PC-9 (cell line): Measurements from ENCODE around the gene TEX261. TPM values are rescaled to one million over a fixed set of nuclear protein-coding genes. Genes with fewer than 3 reads are reported as not detected.

ENCODE experiments used
- BruUV-seq: library from RNA; stranded (reverse); fragments of 400-500 nt; replicated peaks from 2 replicates; lab custom pipeline; 2021; lab: Mats Ljungman, UMichigan
- CTCF ChIA-PET: fragments of 300-600 bp; sonication (Branson Sonifier 250); formaldehyde crosslinking; loops from one replicate; lab custom pipeline; 2022; ENCODE audit warnings: antibody characterized with exemption; lab: Charles Lee
- POLR2A ChIA-PET: fragments of 300-600 bp; sonication (Branson Sonifier 250); formaldehyde crosslinking; loops from one replicate; lab custom pipeline; 2022; ENCODE audit warnings: antibody characterized with exemption; ENCODE audit not compliant: unreplicated experiment; lab: Charles Lee
- DNase-seq, 2 experiments: peaks; one replicate each; pipeline versions ENCODE4 v3.0.0 to v3.0.0-alpha.2; 2015 to 2022; ENCODE audit warnings: mixed read lengths in 1 of 2
- H2AFZ ChIP-seq: fragments of 200-600 bp; sonication (generic); 2 replicates; pipeline ENCODE4 v1.8.1; 2017; ENCODE audit warnings: antibody characterized with exemption
- H3F3A ChIP-seq: fragments of 200-600 bp; sonication (generic); 2 replicates; pipeline ENCODE4 v1.8.1; 2017; ENCODE audit warnings: antibody characterized with exemption, mild to moderate bottlenecking, low read depth; ENCODE audit not compliant: insufficient read depth
- H3K27ac ChIP-seq: fragments of 200-600 bp; sonication (generic); 2 replicates; pipeline ENCODE4 v1.6.1; 2016; ENCODE audit warnings: mixed run types
- H3K27me3 ChIP-seq: fragments of 200-600 bp; sonication (generic); 2 replicates; pipeline ENCODE4 v1.6.1; 2016; ENCODE audit warnings: low read depth, mixed run types; ENCODE audit not compliant: insufficient read depth
- H3K36me3 ChIP-seq: fragments of 200-600 bp; sonication (generic); 2 replicates; pipeline ENCODE4 v1.6.1; 2016; ENCODE audit warnings: low read depth, mixed run types
- H3K4me1 ChIP-seq: fragments of 200-600 bp; sonication (generic); replicated peaks from 2 replicates; pipeline ENCODE4 v1.6.1; 2016; ENCODE audit warnings: mixed run types; ENCODE audit not compliant: insufficient read depth
- H3K4me2 ChIP-seq: fragments of 200-600 bp; sonication (generic); 2 replicates; pipeline ENCODE4 v1.6.1; 2017; ENCODE audit warnings: mixed run types
- H3K4me3 ChIP-seq: fragments of 200-600 bp; sonication (generic); 2 replicates; pipeline ENCODE4 v1.6.1; 2016; ENCODE audit warnings: mixed run types
- H3K79me2 ChIP-seq: fragments of 200-600 bp; sonication (generic); 2 replicates; pipeline ENCODE4 v1.6.1; 2017; ENCODE audit warnings: low read depth, mixed run types
- H3K9me2 ChIP-seq: fragments of 200-600 bp; sonication (generic); 2 replicates; pipeline ENCODE4 v1.8.1; 2017; ENCODE audit warnings: mild to moderate bottlenecking; ENCODE audit not compliant: insufficient read depth
- H3K9me3 ChIP-seq: fragments of 200-600 bp; sonication (generic); 2 replicates; pipeline ENCODE4 v1.8.1; 2016; ENCODE audit warnings: low read depth; ENCODE audit not compliant: insufficient read depth
- H4K20me1 ChIP-seq: fragments of 200-600 bp; sonication (generic); 2 replicates; pipeline ENCODE4 v1.8.1; 2017; ENCODE audit not compliant: insufficient read depth
- CTCF ChIP-seq: fragments of 200-600 bp; sonication (generic); conservative IDR thresholded peaks from 2 replicates; pipeline ENCODE4 v1.6.1; 2017; ENCODE audit warnings: mixed run types, antibody characterized with exemption, mild to moderate bottlenecking, moderate library complexity
- EZH2 ChIP-seq: fragments of 200-600 bp; sonication (generic); IDR thresholded peaks from 2 replicates; pipeline ENCODE4 v1.8.0; 2017; ENCODE audit warnings: antibody characterized with exemption, low read depth
- intact Hi-C: fragments of 100-400 bp; cut with micrococcal nuclease; formaldehyde crosslinking; loops from one replicate; pipeline ENCODE4 v1.10.0; 2022; ENCODE audit not compliant: unreplicated experiment
- total RNA-seq: library from RNA; stranded (reverse); gene quantifications from 2 replicates; pipeline ENCODE4 v1.2.3, GENCODE V29; 2021

The TEX261 gene
- total RNA-seq, 1 experiment from 2014 or later: 47.6 TPM

- no peaks in the 10 kb centered on the region for H3K9me2 ChIP-seq
- intact Hi-C loops: no loop called here
- no peaks in the 10 kb centered on the region for H3K27me3 ChIP-seq
- ChIA-PET POLR2A (no interaction called here), CTCF (interaction anchor here (0.6 kb wide), 1 partner anchor 89 kb away, joined by 3 read pairs; no protein-coding TSS in a partner anchor)
- H3K36me3 ChIP-seq: no peaks in the 10 kb centered on the region
- no peak overlapping the region for H3K4me3 ChIP-seq
- H3F3A ChIP-seq: no peaks in the 10 kb centered on the region
- no TSS peak for BruUV-seq
- TF ChIP-seq CTCF (no peak), EZH2 (no peak)
- H4K20me1 ChIP-seq: no peaks in the 10 kb centered on the region
- no peak overlapping the region for H3K4me2 ChIP-seq
- H2AFZ ChIP-seq: no peak overlapping the region
- H3K4me1 ChIP-seq: peaks cover 3% of the 10 kb centered on the region; the same call in 1 of the 2 replicates
- DNase-seq: no peak
- no peak overlapping the region for H3K27ac ChIP-seq
- H3K9me3 ChIP-seq: no peaks in the 10 kb centered on the region
- H3K79me2 ChIP-seq: no peaks in the 10 kb centered on the region
Measured at GRCh38 chr2:71005271-71006202, 10.9 kb upstream of the TEX261 start.

- H3K27me3 ChIP-seq: no peaks in the 10 kb centered on the region
- BruUV-seq: no TSS peak
- H3K4me2 ChIP-seq: no peak overlapping the region
- H3K27ac ChIP-seq: no peak overlapping the region
- no peak for DNase-seq
- H3K9me3 ChIP-seq: no peaks in the 10 kb centered on the region
- H3K4me3 ChIP-seq: no peak overlapping the region
- TF ChIP-seq EZH2: no peak
- TF ChIP-seq CTCF: no peak
- H3K9me2 ChIP-seq: no peaks in the 10 kb centered on the region
- no peaks in the 10 kb centered on the region for H3F3A ChIP-seq
- ChIA-PET CTCF (interaction anchor here (0.8 kb wide), 1 partner anchor 55 kb away, joined by 3 read pairs; no protein-coding TSS in a partner anchor), POLR2A (no interaction called here)
- no peaks in the 10 kb centered on the region for H3K36me3 ChIP-seq
- no peaks in the 10 kb centered on the region for H3K79me2 ChIP-seq
- H2AFZ ChIP-seq: no peak overlapping the region
- intact Hi-C loops: no loop called here
- H4K20me1 ChIP-seq: no peaks in the 10 kb centered on the region
- H3K4me1 ChIP-seq: peaks cover 3% of the 10 kb centered on the region; the same call in 1 of the 2 replicates
Measured at GRCh38 chr2:71004857-71005256, 10.2 kb upstream of the TEX261 start.

- Histone ChIP-seq H4K20me1 (no peaks in the 10 kb centered on the region), H3K4me3 (no peak overlapping the region), H3K9me2 (no peaks in the 10 kb centered on the region), H3K9me3 (no peaks in the 10 kb centered on the region), H3K27me3 (no peaks in the 10 kb centered on the region), H3K36me3 (no peaks in the 10 kb centered on the region), H3K4me2 (no peak overlapping the region), H3F3A (no peaks in the 10 kb centered on the region), H3K27ac (no peak overlapping the region), H2AFZ (no peak overlapping the region), H3K4me1 (peaks cover 3% of the 10 kb centered on the region; the same call in 1 of the 2 replicates), H3K79me2 (no peaks in the 10 kb centered on the region)
- no peak for DNase-seq
- no TSS peak for BruUV-seq
- CTCF ChIA-PET: interaction anchor here (0.8 kb wide), 1 partner anchor 54 kb away, joined by 3 read pairs; no protein-coding TSS in a partner anchor
- TF ChIP-seq EZH2 (no peak), CTCF (no peak)
- POLR2A ChIA-PET: no interaction called here
- intact Hi-C loops: no loop called here
Measured at GRCh38 chr2:71003966-71004755, 9.5 kb upstream of the TEX261 start.
